A673 (cell line): Measurements from ENCODE around the gene SLC4A7. TPM values are rescaled to one million over a fixed set of nuclear protein-coding genes. Genes with fewer than 3 reads are reported as not detected.

Experiments used
- BruUV-seq: library from RNA; stranded (reverse); fragments of 400-500 nt; replicated peaks from 2 replicates; lab custom pipeline; 2021; lab: Mats Ljungman, UMichigan
- CTCF ChIA-PET: fragments of 300-600 bp; sonication (Branson Sonifier 250); formaldehyde crosslinking; loops from one replicate; lab custom pipeline; 2022; ENCODE audit warnings: antibody characterized with exemption; lab: Charles Lee
- POLR2A ChIA-PET: fragments of 300-600 bp; sonication (Branson Sonifier 250); formaldehyde crosslinking; loops from one replicate; lab custom pipeline; 2022; ENCODE audit warnings: antibody characterized with exemption; ENCODE audit not compliant: low non-redundant PET; lab: Charles Lee
- DNase-seq: peaks from one replicate; pipeline ENCODE4 v3.0.0-alpha.2; 2015; ENCODE audit warnings: low spot score
- H3K27ac ChIP-seq: fragments of 200-600 bp; sonication (generic); 2 replicates; pipeline ENCODE4 v1.5.1; 2016; ENCODE audit warnings: mixed run types, low read depth, mild to moderate bottlenecking, mixed read lengths, antibody characterized with exemption, low read length; ENCODE audit not compliant: poor library complexity, severe bottlenecking
- H3K27me3 ChIP-seq: fragments of 200-600 bp; sonication (generic); replicated peaks from 2 replicates; pipeline ENCODE4 v1.6.1; 2017; ENCODE audit warnings: mixed run types, low read depth, mild to moderate bottlenecking, mixed read lengths, antibody characterized with exemption, low read length; ENCODE audit not compliant: insufficient read depth, poor library complexity
- H3K36me3 ChIP-seq: fragments of 200-600 bp; sonication (generic); 2 replicates; pipeline ENCODE4 v1.6.1; 2016; ENCODE audit warnings: mixed run types, mild to moderate bottlenecking, mixed read lengths, antibody characterized with exemption, low read length; ENCODE audit not compliant: insufficient read depth, poor library complexity, severe bottlenecking
- H3K4me1 ChIP-seq: fragments of 200-600 bp; sonication (generic); 2 replicates; pipeline ENCODE4 v1.6.1; 2017; ENCODE audit warnings: mixed run types, mild to moderate bottlenecking, mixed read lengths, antibody characterized with exemption, low read length; ENCODE audit not compliant: insufficient read depth, poor library complexity, severe bottlenecking
- H3K4me3 ChIP-seq: fragments of 200-600 bp; sonication (generic); 2 replicates; pipeline ENCODE4 v1.5.1; 2016; ENCODE audit warnings: low read depth, mixed run types, mild to moderate bottlenecking, mixed read lengths, low read length; ENCODE audit not compliant: poor library complexity, severe bottlenecking
- H3K9me3 ChIP-seq: fragments of 200-600 bp; sonication (generic); 2 replicates; pipeline ENCODE4 v1.6.1; 2016; ENCODE audit warnings: mixed run types, low read depth, mild to moderate bottlenecking, mixed read lengths, antibody characterized with exemption, low read length; ENCODE audit not compliant: poor library complexity, severe bottlenecking
- CTCF ChIP-seq: fragments of 300-800, 200-600 bp; sonication (generic); conservative IDR thresholded peaks from 2 replicates; pipeline ENCODE4 v1.5.1; 2017; ENCODE audit warnings: low read depth, mild to moderate bottlenecking, antibody characterized with exemption, low read length, moderate library complexity, mixed read lengths
- EZH2 ChIP-seq: fragments of 200-600 bp; sonication (generic); IDR thresholded peaks from 2 replicates; pipeline ENCODE4 v1.6.1; 2017; ENCODE audit warnings: borderline replicate concordance, low read depth, mild to moderate bottlenecking, mixed read lengths, antibody characterized with exemption, low read length; ENCODE audit not compliant: poor library complexity, severe bottlenecking
- intact Hi-C: fragments of 100-400 bp; cut with micrococcal nuclease; formaldehyde crosslinking; loops from one replicate; pipeline ENCODE4 v1.10.0; 2022; ENCODE audit not compliant: unreplicated experiment
- total RNA-seq: library from RNA; stranded (reverse); gene quantifications from 2 replicates; pipeline ENCODE4 v1.2.3, GENCODE V29; 2021

SLC4A7 gene
- total RNA-seq, 1 experiment from 2014 or later: 22.6 TPM

DNA sequence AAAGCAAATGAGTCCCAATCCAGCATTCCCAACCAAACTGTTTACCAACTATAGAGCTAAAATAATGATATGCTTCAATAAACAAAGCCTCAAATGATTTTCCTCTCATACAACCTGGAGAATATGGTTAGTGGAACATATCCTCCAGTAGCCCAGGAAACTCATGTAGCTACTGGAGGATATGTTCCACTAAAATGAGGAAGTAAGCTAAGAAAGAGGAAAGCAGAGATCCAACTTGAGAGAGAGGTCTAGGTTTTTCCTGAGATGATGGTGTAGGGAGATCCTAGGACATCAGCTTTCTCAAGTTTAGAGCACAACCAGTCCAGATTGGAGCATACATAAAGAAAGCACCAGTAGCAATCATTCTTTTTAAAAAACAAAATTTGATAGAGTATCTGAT is 44.6 kb upstream of the SLC4A7 start:
- Histone ChIP-seq H3K9me3 (no peaks in the 10 kb centered on the region), H3K27me3 (no peaks in the 10 kb centered on the region), H3K36me3 (no peaks in the 10 kb centered on the region), H3K27ac (no peak overlapping the region), H3K4me3 (no peak overlapping the region), H3K4me1 (no peaks in the 10 kb centered on the region)
- ChIA-PET CTCF (no interaction called here), POLR2A (no interaction called here)
- intact Hi-C loops: no loop called here
- no peak for DNase-seq
- no peak for TF ChIP-seq CTCF
- no peak for TF ChIP-seq EZH2
- BruUV-seq: no TSS peak

- H3K9me3 ChIP-seq: no peaks in the 10 kb centered on the region
- intact Hi-C loops: no loop called here
- peaks cover 5% of the 10 kb centered on the region for H3K4me1 ChIP-seq
- no peak overlapping the region for H3K4me3 ChIP-seq
- TF ChIP-seq CTCF (no peak), EZH2 (no peak)
- H3K27ac ChIP-seq: no peak overlapping the region
- ChIA-PET CTCF (no interaction called here), POLR2A (no interaction called here)
- no peak for DNase-seq
- no TSS peak for BruUV-seq
- H3K27me3 ChIP-seq: no peaks in the 10 kb centered on the region
- H3K36me3 ChIP-seq: no peaks in the 10 kb centered on the region
These were observed 42.6 kb upstream of the SLC4A7 start for GRCh38 chr3:27526614-27527315.

- no peak for DNase-seq
- CTCF ChIA-PET: no interaction called here
- intact Hi-C loops: no loop called here
- POLR2A ChIA-PET: no interaction called here
- no peak overlapping the region for H3K4me3 ChIP-seq
- H3K27ac ChIP-seq: no peak overlapping the region
- no peaks in the 10 kb centered on the region for H3K36me3 ChIP-seq
- H3K27me3 ChIP-seq: no peaks in the 10 kb centered on the region
- H3K9me3 ChIP-seq: no peaks in the 10 kb centered on the region
- BruUV-seq: no TSS peak
- TF ChIP-seq EZH2: no peak
- no peak for TF ChIP-seq CTCF
- H3K4me1 ChIP-seq: peaks cover 5% of the 10 kb centered on the region
These were observed 37.7 kb upstream of the SLC4A7 start for GRCh38 chr3:27521872-27522265.
